HepG2 (cell line): ENCODE measurements around the gene C1QTNF5. TPM values are rescaled to one million over a fixed set of nuclear protein-coding genes. Genes with fewer than 3 reads are reported as not detected.

ENCODE experiments used
- CBX1 ChIP-seq: IDR thresholded peaks from one replicate; pipeline ENCODE4 v1.6.1; 2016; ENCODE audit warnings: antibody characterized with exemption, low read depth
- CHD2 ChIP-seq: IDR thresholded peaks from 2 replicates; pipeline ENCODE4 v1.6.1; 2011; ENCODE audit warnings: low read depth, low read length, improper control_type of control experiment
- HNRNPL ChIP-seq: fragments of 200-400 bp; formaldehyde crosslinking; IDR thresholded peaks from 2 replicates; pipeline ENCODE4 v1.6.1; 2017; ENCODE audit warnings: mild to moderate bottlenecking, low read depth, low read length
- HOXA3 ChIP-seq: sonication (generic); formaldehyde crosslinking; IDR thresholded peaks from 2 replicates; pipeline ENCODE4 v1.5.0; 2020; ENCODE audit warnings: missing genetic modification reagents
- ISL2 ChIP-seq: sonication (generic); formaldehyde crosslinking; IDR thresholded peaks from 2 replicates; pipeline ENCODE4 v1.5.0; 2020; ENCODE audit warnings: missing genetic modification reagents
- RAD21 ChIP-seq: fragments of 450-650 bp; formaldehyde crosslinking; IDR thresholded peaks from 2 replicates; pipeline ENCODE4 v1.5.0; 2020; ENCODE audit warnings: mild to moderate bottlenecking
- RBM39 ChIP-seq: fragments of 200-400 bp; formaldehyde crosslinking; IDR thresholded peaks from one replicate; pipeline ENCODE4 v1.6.1; 2018; ENCODE audit warnings: antibody characterized with exemption, mild to moderate bottlenecking, low read depth, low read length; ENCODE audit not compliant: poor library complexity, severe bottlenecking
- ZNF124 ChIP-seq: sonication (generic); formaldehyde crosslinking; IDR thresholded peaks from 2 replicates; pipeline ENCODE4 v1.4.0; 2020; ENCODE audit warnings: missing genetic modification reagents
- ZNF567 ChIP-seq: sonication (generic); formaldehyde crosslinking; IDR thresholded peaks from 2 replicates; pipeline ENCODE4 v1.8.1; 2023; ENCODE audit warnings: mild to moderate bottlenecking, missing genetic modification reagents, borderline replicate concordance
- ZNF720 ChIP-seq: sonication (generic); formaldehyde crosslinking; IDR thresholded peaks from 2 replicates; pipeline ENCODE4 v1.4.0; 2020; ENCODE audit warnings: missing genetic modification reagents
- ZSCAN25 ChIP-seq: sonication (generic); formaldehyde crosslinking; IDR thresholded peaks from 2 replicates; pipeline ENCODE4 v1.8.0; 2022; ENCODE audit warnings: mild to moderate bottlenecking, missing genetic modification reagents
- polyA plus RNA-seq, 8 experiments: library from polyadenylated mRNA; depleted of rRNA in 3 of 8; stranded (reverse) in 7 of 8; unstranded in 1 of 8; fragments of >200 nt; fragmentation: Illumina TruSeq in 4 of 8; extraction: Trizol in 4 of 8; gene quantifications; 2 replicates each; pipeline versions ENCODE4 v1.2.1 to v1.2.3, GENCODE V29; 2011 to 2016; ENCODE audit warnings: low read depth in 4 of 8, missing spikeins in 1 of 8, mixed read lengths in 1 of 8; ENCODE audit not compliant: insufficient read depth in 1 of 8
- total RNA-seq, 5 experiments: library from RNA; depleted of rRNA; stranded (reverse); fragments of >200 nt; fragmentation: Illumina TruSeq; extraction: Trizol; gene quantifications; 2 replicates each; pipeline ENCODE4 v1.2.3, GENCODE V29; 2016; ENCODE audit warnings: low read depth in 1 of 5
- TF ChIP-seq, protein P1 (sequence below): IDR thresholded peaks from 2 replicates; pipeline ENCODE4 v1.6.1; 2016; ENCODE audit warnings: low read depth, missing genetic modification reagents, missing compliant biosample characterization
- TF ChIP-seq, protein P2 (sequence below): sonication (generic); formaldehyde crosslinking; IDR thresholded peaks from 2 replicates; pipeline ENCODE4 v1.8.0; 2022; ENCODE audit warnings: low read depth, missing genetic modification reagents
- TF ChIP-seq, protein P3 (sequence below): IDR thresholded peaks from 2 replicates; pipeline ENCODE4 v1.6.1; 2016
- TF ChIP-seq, protein P4 (sequence below): sonication (generic); formaldehyde crosslinking; IDR thresholded peaks from 2 replicates; pipeline ENCODE4 v1.4.0; 2020; ENCODE audit warnings: missing genetic modification reagents

The C1QTNF5 gene
- total and polyA plus RNA-seq, 2 of the 13 experiments (the other 11 are each of a cell fraction or from before 2014, with no cell fraction given): 0.86 to 1.2 TPM

DNA sequence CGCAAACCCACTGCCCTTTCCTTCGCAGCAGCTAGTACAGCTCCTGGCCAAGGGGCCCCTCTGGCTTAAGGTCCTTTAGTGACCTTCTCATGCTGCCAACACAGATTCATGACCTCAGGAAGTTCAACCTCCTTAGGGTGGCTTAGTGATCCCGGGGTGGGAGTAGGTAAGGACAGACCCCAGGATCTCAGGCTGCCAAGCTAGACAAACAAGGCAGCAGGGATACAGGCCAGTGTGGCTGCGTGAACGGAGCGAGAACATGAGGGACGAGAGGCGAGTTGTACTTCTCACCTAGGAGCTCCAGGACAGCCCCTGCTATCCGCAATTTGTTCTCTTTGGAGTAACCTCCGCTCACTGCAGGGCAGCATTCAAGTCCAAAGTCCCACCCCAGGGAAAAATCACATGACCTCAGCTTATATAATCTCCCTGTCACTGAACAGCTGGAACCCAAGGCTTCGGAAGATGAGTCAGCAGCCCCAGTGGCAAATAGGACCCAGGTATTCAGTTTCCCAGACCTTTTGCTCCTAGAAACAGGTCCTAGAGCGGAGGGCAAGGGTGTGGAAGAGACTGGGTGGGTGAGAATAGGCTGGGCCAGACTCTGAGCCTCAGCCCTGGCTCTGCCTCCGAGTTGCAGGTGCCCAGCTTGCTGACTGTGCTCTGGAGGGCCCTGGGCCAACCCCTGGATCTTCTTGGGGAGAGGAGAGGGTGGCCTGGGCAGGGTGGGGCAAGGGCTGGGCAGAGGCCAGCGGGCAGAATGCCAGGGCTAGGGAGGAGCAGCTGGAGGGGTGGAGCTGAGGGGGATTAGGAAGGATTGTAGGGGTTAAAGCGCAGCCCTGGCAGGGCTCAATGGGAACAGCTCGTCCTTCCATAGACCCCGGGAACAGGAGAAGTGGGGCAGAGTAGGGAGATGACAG is 27.7 kb upstream of the C1QTNF5 start (continued):
- TF ChIP-seq, protein P1, sequence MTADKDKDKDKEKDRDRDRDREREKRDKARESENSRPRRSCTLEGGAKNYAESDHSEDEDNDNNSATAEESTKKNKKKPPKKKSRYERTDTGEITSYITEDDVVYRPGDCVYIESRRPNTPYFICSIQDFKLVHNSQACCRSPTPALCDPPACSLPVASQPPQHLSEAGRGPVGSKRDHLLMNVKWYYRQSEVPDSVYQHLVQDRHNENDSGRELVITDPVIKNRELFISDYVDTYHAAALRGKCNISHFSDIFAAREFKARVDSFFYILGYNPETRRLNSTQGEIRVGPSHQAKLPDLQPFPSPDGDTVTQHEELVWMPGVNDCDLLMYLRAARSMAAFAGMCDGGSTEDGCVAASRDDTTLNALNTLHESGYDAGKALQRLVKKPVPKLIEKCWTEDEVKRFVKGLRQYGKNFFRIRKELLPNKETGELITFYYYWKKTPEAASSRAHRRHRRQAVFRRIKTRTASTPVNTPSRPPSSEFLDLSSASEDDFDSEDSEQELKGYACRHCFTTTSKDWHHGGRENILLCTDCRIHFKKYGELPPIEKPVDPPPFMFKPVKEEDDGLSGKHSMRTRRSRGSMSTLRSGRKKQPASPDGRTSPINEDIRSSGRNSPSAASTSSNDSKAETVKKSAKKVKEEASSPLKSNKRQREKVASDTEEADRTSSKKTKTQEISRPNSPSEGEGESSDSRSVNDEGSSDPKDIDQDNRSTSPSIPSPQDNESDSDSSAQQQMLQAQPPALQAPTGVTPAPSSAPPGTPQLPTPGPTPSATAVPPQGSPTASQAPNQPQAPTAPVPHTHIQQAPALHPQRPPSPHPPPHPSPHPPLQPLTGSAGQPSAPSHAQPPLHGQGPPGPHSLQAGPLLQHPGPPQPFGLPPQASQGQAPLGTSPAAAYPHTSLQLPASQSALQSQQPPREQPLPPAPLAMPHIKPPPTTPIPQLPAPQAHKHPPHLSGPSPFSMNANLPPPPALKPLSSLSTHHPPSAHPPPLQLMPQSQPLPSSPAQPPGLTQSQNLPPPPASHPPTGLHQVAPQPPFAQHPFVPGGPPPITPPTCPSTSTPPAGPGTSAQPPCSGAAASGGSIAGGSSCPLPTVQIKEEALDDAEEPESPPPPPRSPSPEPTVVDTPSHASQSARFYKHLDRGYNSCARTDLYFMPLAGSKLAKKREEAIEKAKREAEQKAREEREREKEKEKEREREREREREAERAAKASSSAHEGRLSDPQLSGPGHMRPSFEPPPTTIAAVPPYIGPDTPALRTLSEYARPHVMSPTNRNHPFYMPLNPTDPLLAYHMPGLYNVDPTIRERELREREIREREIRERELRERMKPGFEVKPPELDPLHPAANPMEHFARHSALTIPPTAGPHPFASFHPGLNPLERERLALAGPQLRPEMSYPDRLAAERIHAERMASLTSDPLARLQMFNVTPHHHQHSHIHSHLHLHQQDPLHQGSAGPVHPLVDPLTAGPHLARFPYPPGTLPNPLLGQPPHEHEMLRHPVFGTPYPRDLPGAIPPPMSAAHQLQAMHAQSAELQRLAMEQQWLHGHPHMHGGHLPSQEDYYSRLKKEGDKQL (CRISPR knock-in tag): peak; percentile 60; the same call in 1 of the 2 replicates
- TF ChIP-seq ZNF720 (CRISPR knock-in tag): no peak
- TF ChIP-seq RAD21: peak; percentile 28; the same call in 1 of the 2 replicates
- TF ChIP-seq, protein P2, sequence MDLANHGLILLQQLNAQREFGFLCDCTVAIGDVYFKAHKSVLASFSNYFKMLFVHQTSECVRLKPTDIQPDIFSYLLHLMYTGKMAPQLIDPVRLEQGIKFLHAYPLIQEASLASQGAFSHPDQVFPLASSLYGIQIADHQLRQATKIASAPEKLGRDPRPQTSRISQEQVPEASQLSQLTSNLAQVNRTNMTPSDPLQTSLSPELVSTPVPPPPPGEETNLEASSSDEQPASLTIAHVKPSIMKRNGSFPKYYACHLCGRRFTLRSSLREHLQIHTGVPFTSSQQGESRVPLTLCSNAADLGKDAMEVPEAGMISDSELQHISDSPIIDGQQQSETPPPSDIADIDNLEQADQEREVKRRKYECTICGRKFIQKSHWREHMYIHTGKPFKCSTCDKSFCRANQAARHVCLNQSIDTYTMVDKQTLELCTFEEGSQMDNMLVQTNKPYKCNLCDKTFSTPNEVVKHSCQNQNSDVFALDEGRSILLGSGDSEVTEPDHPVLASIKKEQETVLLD (CRISPR knock-in tag): no peak
- TF ChIP-seq, protein P3, sequence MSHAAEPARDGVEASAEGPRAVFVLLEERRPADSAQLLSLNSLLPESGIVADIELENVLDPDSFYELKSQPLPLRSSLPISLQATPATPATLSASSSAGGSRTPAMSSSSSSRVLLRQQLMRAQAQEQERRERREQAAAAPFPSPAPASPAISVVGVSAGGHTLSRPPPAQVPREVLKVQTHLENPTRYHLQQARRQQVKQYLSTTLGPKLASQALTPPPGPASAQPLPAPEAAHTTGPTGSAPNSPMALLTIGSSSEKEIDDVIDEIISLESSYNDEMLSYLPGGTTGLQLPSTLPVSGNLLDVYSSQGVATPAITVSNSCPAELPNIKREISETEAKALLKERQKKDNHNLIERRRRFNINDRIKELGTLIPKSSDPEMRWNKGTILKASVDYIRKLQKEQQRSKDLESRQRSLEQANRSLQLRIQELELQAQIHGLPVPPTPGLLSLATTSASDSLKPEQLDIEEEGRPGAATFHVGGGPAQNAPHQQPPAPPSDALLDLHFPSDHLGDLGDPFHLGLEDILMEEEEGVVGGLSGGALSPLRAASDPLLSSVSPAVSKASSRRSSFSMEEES (CRISPR knock-in tag): peak; percentile 96
- peak; percentile 99 for TF ChIP-seq HNRNPL
- no peak for TF ChIP-seq ZNF567
- TF ChIP-seq CHD2: no peak
- TF ChIP-seq, protein P4, sequence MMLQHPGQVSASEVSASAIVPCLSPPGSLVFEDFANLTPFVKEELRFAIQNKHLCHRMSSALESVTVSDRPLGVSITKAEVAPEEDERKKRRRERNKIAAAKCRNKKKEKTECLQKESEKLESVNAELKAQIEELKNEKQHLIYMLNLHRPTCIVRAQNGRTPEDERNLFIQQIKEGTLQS (CRISPR knock-in tag): peak; percentile 89
- TF ChIP-seq ISL2: peak; percentile 58
- peak; percentile 31 for TF ChIP-seq RBM39
- TF ChIP-seq CBX1: no peak
- peak; percentile 42; the same call in 1 of the 2 replicates for TF ChIP-seq ZNF124
- TF ChIP-seq HOXA3: peak; percentile 76
- TF ChIP-seq ZSCAN25: peak; percentile 74; the same call in 1 of the 2 replicates
